IMR-90 (cell line): ENCODE data around the gene TEC. TPM values are rescaled to one million over a fixed set of nuclear protein-coding genes. Genes with fewer than 3 reads are reported as not detected.

ENCODE experiments used
- ATAC-seq: fragments of 200-7000 bp; cut with Tn5 transposase; 2 replicates; pipeline ENCODE4 v1.9.1; 2020; ENCODE audit warnings: low read depth, mild to moderate bottlenecking, moderate library complexity
- BruUV-seq: library from RNA; stranded (reverse); fragments of 400-500 nt; replicated peaks from 2 replicates; lab custom pipeline; 2021; lab: Mats Ljungman, UMichigan
- CTCF ChIA-PET: fragments of 300-600 bp; formaldehyde crosslinking; extraction: SDS; loops from one replicate; lab custom pipeline; 2021; ENCODE audit warnings: antibody characterized with exemption; lab: Yijun Ruan, JAX
- POLR2A ChIA-PET: fragments of 300-600 bp; sonication (Branson Sonifier 250); formaldehyde crosslinking; loops from one replicate; lab custom pipeline; 2022; ENCODE audit warnings: antibody characterized with exemption; ENCODE audit not compliant: unreplicated experiment; lab: Charles Lee
- DNase-seq: peaks from one replicate; pipeline ENCODE4 v3.0.0; 2013
- H2AFZ ChIP-seq: replicated peaks from 2 replicates; pipeline ENCODE3; 2013; ENCODE audit warnings: low read length, mild to moderate bottlenecking; ENCODE audit not compliant: poor library complexity
- H2AK5ac ChIP-seq: 2 replicates; pipeline ENCODE4 v1.6.1; 2013; ENCODE audit warnings: low read depth, low read length, inconsistent platforms
- H2AK9ac ChIP-seq: replicated peaks from 2 replicates; pipeline ENCODE3; 2013; ENCODE audit warnings: mild to moderate bottlenecking, low read depth, low read length, moderate library complexity; ENCODE audit not compliant: poor library complexity
- H2BK120ac ChIP-seq: 2 replicates; pipeline ENCODE4 v1.6.1; 2013; ENCODE audit warnings: low read depth, low read length, inconsistent platforms
- H2BK15ac ChIP-seq: 3 replicates; pipeline ENCODE4 v1.6.1; 2013; ENCODE audit warnings: low read depth, low read length, inconsistent platforms
- H2BK20ac ChIP-seq: 2 replicates; pipeline ENCODE4 v1.6.1; 2013; ENCODE audit warnings: low read depth, mild to moderate bottlenecking, inconsistent platforms, low read length, moderate library complexity
- H2BK5ac ChIP-seq: 2 replicates; pipeline ENCODE4 v1.6.1; 2013; ENCODE audit warnings: mild to moderate bottlenecking, low read depth, low read length, inconsistent platforms; ENCODE audit not compliant: poor library complexity, severe bottlenecking
- H3K14ac ChIP-seq: replicated peaks from 2 replicates; pipeline ENCODE4 v1.6.1; 2013; ENCODE audit warnings: low read depth, low read length, inconsistent platforms
- H3K18ac ChIP-seq: 2 replicates; pipeline ENCODE4 v1.6.1; 2013; ENCODE audit warnings: low read depth, low read length, control low read depth
- H3K23ac ChIP-seq: 2 replicates; pipeline ENCODE4 v1.6.1; 2013; ENCODE audit warnings: low read depth, low read length, inconsistent platforms
- H3K27ac ChIP-seq: 2 replicates; pipeline ENCODE4 v1.5.1; 2013; ENCODE audit warnings: mild to moderate bottlenecking, control low read depth, low read length; ENCODE audit not compliant: insufficient read depth
- H3K27me3 ChIP-seq: 2 replicates; pipeline ENCODE4 v1.6.1; 2013; ENCODE audit warnings: low read length; ENCODE audit not compliant: control insufficient read depth, insufficient read depth
- H3K36me3 ChIP-seq: 2 replicates; pipeline ENCODE4 v1.6.1; 2013; ENCODE audit warnings: low read length, mixed read lengths; ENCODE audit not compliant: control insufficient read depth, insufficient read depth
- H3K4ac ChIP-seq: 2 replicates; pipeline ENCODE4 v1.6.1; 2013; ENCODE audit warnings: low read depth, low read length, inconsistent platforms
- H3K4me1 ChIP-seq: 2 replicates; pipeline ENCODE4 v1.6.1; 2013; ENCODE audit warnings: low read length, mixed read lengths; ENCODE audit not compliant: control insufficient read depth, insufficient read depth
- H3K4me2 ChIP-seq: 2 replicates; pipeline ENCODE4 v1.6.1; 2013; ENCODE audit warnings: low read depth, mild to moderate bottlenecking, control low read depth, low read length, moderate library complexity
- H3K4me3 ChIP-seq: 2 replicates; pipeline ENCODE4 v1.5.1; 2013; ENCODE audit warnings: low read depth, mild to moderate bottlenecking, control low read depth, low read length, moderate library complexity; ENCODE audit not compliant: insufficient read depth
- H3K56ac ChIP-seq: 2 replicates; pipeline ENCODE4 v1.6.1; 2013; ENCODE audit warnings: low read length, inconsistent platforms; ENCODE audit not compliant: insufficient read depth; ENCODE audit errors: extremely low read depth
- H3K79me1 ChIP-seq, 2 experiments: 2 replicates each; pipeline ENCODE4 v1.6.1; 2013; ENCODE audit warnings: low read length in 2 of 2, inconsistent platforms in 1 of 2, low read depth in 1 of 2
- H3K9ac ChIP-seq: 2 replicates; pipeline ENCODE4 v1.6.1; 2013; ENCODE audit warnings: low read depth, low read length, control low read depth
- H3K9me1 ChIP-seq: 2 replicates; pipeline ENCODE4 v1.6.1; 2013; ENCODE audit warnings: low read length, inconsistent platforms; ENCODE audit not compliant: insufficient read depth
- H3K9me3 ChIP-seq: 2 replicates; pipeline ENCODE4 v1.6.1; 2013; ENCODE audit warnings: low read length; ENCODE audit not compliant: control insufficient read depth, insufficient read depth
- H4K20me1 ChIP-seq: 2 replicates; pipeline ENCODE4 v1.6.1; 2013; ENCODE audit warnings: low read length, inconsistent platforms; ENCODE audit not compliant: insufficient read depth
- H4K5ac ChIP-seq: 2 replicates; pipeline ENCODE4 v1.6.1; 2013; ENCODE audit warnings: mild to moderate bottlenecking, low read depth, low read length, control low read depth
- H4K8ac ChIP-seq, 2 experiments: 2 replicates each; pipeline ENCODE4 v1.6.1; 2013; ENCODE audit warnings: low read depth in 2 of 2, low read length in 2 of 2, control low read depth in 1 of 2, inconsistent platforms in 1 of 2
- H4K91ac ChIP-seq: 2 replicates; pipeline ENCODE4 v1.6.1; 2013; ENCODE audit warnings: low read depth, low read length, inconsistent platforms; ENCODE audit not compliant: insufficient read depth
- BHLHE40 ChIP-seq: fragments of 150-350 bp; IDR thresholded peaks from 2 replicates; pipeline ENCODE4 v1.6.1; 2016; ENCODE audit warnings: mild to moderate bottlenecking, low read depth, low read length
- MAFK ChIP-seq: IDR thresholded peaks from 2 replicates; pipeline ENCODE4 v1.6.1; 2012; ENCODE audit warnings: low read depth, low read length, improper control_type of control experiment
- MAZ ChIP-seq: IDR thresholded peaks from 2 replicates; pipeline ENCODE4 v1.6.1; 2012; ENCODE audit warnings: low read depth, mild to moderate bottlenecking, low read length, improper control_type of control experiment, moderate library complexity, borderline replicate concordance
- WGBS, 2 experiments: methylation state at CpG; one replicate each; pipeline versions ENCODE4 v1.1.5 to v1.1.7; 2013; ENCODE audit warnings: missing lambda C conversion rate in 2 of 2; ENCODE audit not compliant: insufficient read length in 1 of 2; ENCODE audit errors: extremely low coverage in 2 of 2; 5-methylcytosine and 5-hydroxymethylcytosine counted together
- dilution Hi-C: fragments of 300-500 bp; cut with HindIII; formaldehyde crosslinking; loops from one replicate; pipeline ENCODE4 v1.14.3; 2018; ENCODE audit warnings: low sequenced_read_pairs; ENCODE audit not compliant: unreplicated experiment
- in situ Hi-C: fragments of 300-500 bp; cut with MboI; formaldehyde crosslinking; loops from 3 replicates; pipeline ENCODE4 v1.14.3; 2019; ENCODE audit warnings: low sequenced_read_pairs, inconsistent platforms, mixed read lengths
- intact Hi-C: fragments of 100-400 bp; cut with micrococcal nuclease; formaldehyde crosslinking; loops from 2 replicates; pipeline ENCODE4 v1.10.0; 2022
- polyA plus RNA-seq, 3 experiments: library from polyadenylated mRNA; depleted of rRNA; stranded (reverse); fragments of >200 nt; gene quantifications; 2 replicates each; pipeline ENCODE4 v1.2.3, GENCODE V29; 2012; ENCODE audit warnings: low replicate concordance in 1 of 3
- total RNA-seq: library from RNA; depleted of rRNA; stranded (reverse); fragments of >200 nt; gene quantifications from 2 replicates; pipeline ENCODE4 v1.2.3, GENCODE V29; 2012
- TF ChIP-seq, protein P1 (sequence below): fragments of 150-350 bp; IDR thresholded peaks from 2 replicates; pipeline ENCODE4 v1.6.1; 2017; ENCODE audit warnings: mild to moderate bottlenecking, antibody characterized with exemption, low read length, low read depth

TEC gene
- total and polyA plus RNA-seq, 2 of the 4 experiments (the other 2 are of a cell fraction), result 0.39 to 0.54 TPM

DNA sequence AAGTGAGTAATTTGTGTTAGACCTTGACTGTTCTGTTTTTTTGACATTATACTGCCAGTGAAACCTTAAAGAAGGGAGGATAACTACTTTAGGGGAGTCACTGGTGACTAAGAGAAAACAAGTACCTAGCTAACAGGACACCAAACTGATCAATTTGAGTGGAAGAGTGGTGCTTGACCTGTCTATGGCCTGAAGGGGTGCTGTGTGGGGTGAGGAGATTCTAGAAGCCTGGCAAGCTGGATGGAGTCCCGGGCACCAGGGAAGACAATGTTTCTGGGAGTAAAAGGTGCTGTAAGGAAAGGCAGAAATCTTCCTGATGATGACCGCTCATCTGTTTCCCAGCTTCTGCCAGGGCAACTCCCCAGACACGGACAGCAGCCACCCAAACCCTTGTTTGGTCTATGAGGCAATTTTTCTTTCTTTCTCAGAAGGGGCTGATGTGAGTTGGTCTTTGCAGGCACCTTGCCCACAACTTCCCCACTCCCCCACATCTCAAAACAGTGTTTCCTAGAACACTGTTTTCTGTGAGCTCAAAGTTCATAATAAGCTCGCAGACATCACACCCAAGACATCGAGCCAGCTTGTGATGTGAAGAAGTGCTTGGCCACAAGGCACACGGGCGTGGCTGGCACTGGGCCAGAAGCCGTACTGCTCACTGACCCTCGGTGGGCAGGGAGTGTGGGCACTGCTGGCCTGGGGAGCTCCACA, 140.2 kb downstream of the TEC start:
- Histone ChIP-seq H3K4ac (peak overlapping the region; percentile 70), H3K27me3 (no peaks in the 10 kb centered on the region), H3K9ac (no peak overlapping the region), H3K9me1 (peaks cover 6% of the 10 kb centered on the region; the same call in 1 of the 2 replicates), H3K56ac (no peak overlapping the region), H3K79me1 (no peaks in the 10 kb centered on the region), H2AK9ac (peak overlapping the region; percentile 30), H3K4me2 (no peak overlapping the region), H4K91ac (no peak overlapping the region), H3K4me3 (no peak overlapping the region), H2BK120ac (peak overlapping the region; percentile 13; the same call in 1 of the 2 replicates), H3K36me3 (no peaks in the 10 kb centered on the region), H3K18ac (no peak overlapping the region), H2BK15ac (peak overlapping the region; percentile 54; the same call in 1 of the 3 replicates), H2BK20ac (peak overlapping the region; percentile 17), H3K27ac (no peak overlapping the region), H3K14ac (no peak overlapping the region), H2BK5ac (no peak overlapping the region), H3K9me3 (no peaks in the 10 kb centered on the region), H4K8ac (no peak overlapping the region; a peak in 1 of 4 replicates), H4K5ac (no peak overlapping the region), H2AK5ac (peak overlapping the region; percentile 59), H4K20me1 (no peaks in the 10 kb centered on the region), H2AFZ (peak overlapping the region; percentile 24), H3K4me1 (peaks cover 3% of the 10 kb centered on the region), H3K23ac (no peak overlapping the region)
- CTCF ChIA-PET, result interaction anchor here (1.5 kb wide), 1 partner anchor 10 kb away, joined by 3 read pairs; no protein-coding TSS in a partner anchor
- intact Hi-C loops (loop anchor here (5.0 kb wide), 2 partner anchors 143 to 418 kb away; no protein-coding TSS in a partner anchor), in situ Hi-C loops (loop anchor here (10.0 kb wide), 1 partner anchor 415 kb away; no protein-coding TSS in a partner anchor), dilution Hi-C loops (no loop called here)
- no TSS peak for BruUV-seq
- ATAC-seq (no peak), DNase-seq (no peak)
- POLR2A ChIA-PET, result no interaction called here
- no peak for TF ChIP-seq BHLHE40
- TF ChIP-seq, protein P1, sequence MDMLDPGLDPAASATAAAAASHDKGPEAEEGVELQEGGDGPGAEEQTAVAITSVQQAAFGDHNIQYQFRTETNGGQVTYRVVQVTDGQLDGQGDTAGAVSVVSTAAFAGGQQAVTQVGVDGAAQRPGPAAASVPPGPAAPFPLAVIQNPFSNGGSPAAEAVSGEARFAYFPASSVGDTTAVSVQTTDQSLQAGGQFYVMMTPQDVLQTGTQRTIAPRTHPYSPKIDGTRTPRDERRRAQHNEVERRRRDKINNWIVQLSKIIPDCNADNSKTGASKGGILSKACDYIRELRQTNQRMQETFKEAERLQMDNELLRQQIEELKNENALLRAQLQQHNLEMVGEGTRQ, result no peak
- TF ChIP-seq MAFK, result no peak
- no peak for TF ChIP-seq MAZ
- 20% methylated on average over 1 of the region's 9 CpGs; no CpG with 5 or more reads in 1 of the 2 experiments for WGBS, 2 experiments
